Heart left ventricle (tissue), 16 donors: ENCODE data around the gene CCDC137. TPM values are rescaled to one million over a fixed set of nuclear protein-coding genes. Genes with fewer than 3 reads are reported as not detected.

ENCODE experiments used
- ATAC-seq, 4 donors: fragments of 200-7000 bp; cut with Tn5 transposase; one replicate each; pipeline ENCODE4 v1.9.1; 2020 to 2022; ENCODE audit warnings: moderate library complexity in 4 of 4, mild to moderate bottlenecking in 3 of 4, moderate number of reproducible peaks in 1 of 4
- DNase-seq, 5 donors: peaks; one replicate each; pipeline ENCODE4 v3.0.0-alpha.2; 2020
- H3K27ac ChIP-seq, 12 donors: fragments of 200-600 bp; sonication (generic) in 4 of 12; one replicate each; pipeline versions ENCODE4 v1.5.0 to v1.8.0; 2016 to 2022; ENCODE audit warnings: mild to moderate bottlenecking in 2 of 12
- H3K27me3 ChIP-seq, 9 donors: fragments of 200-600 bp; sonication (generic) in 2 of 9; one replicate each; pipeline versions ENCODE4 v1.5.1 to v1.8.0; 2016 to 2022; ENCODE audit warnings: mild to moderate bottlenecking in 3 of 9
- H3K36me3 ChIP-seq, 9 donors: fragments of 200-600 bp; sonication (generic) in 2 of 9; one replicate each; pipeline versions ENCODE4 v1.5.0 to v1.8.0; 2018 to 2022; ENCODE audit warnings: mild to moderate bottlenecking in 2 of 9
- H3K4me1 ChIP-seq, 12 donors: fragments of 200-600 bp; sonication (generic) in 4 of 12; one replicate each; pipeline versions ENCODE4 v1.5.0 to v1.8.0; 2016 to 2022; ENCODE audit warnings: mild to moderate bottlenecking in 3 of 12
- H3K4me3 ChIP-seq, 12 donors: fragments of 200-600 bp; sonication (generic) in 4 of 12; one replicate each; pipeline versions ENCODE4 v1.5.0 to v1.8.0; 2017 to 2022; ENCODE audit warnings: mild to moderate bottlenecking in 9 of 12, moderate library complexity in 4 of 12
- H3K9me3 ChIP-seq, 12 donors: fragments of 200-600 bp; sonication (generic) in 4 of 12; one replicate each; pipeline versions ENCODE4 v1.5.0 to v1.8.0; 2016 to 2022; ENCODE audit warnings: mild to moderate bottlenecking in 1 of 12
- POLR2A ChIP-seq, 2 donors: fragments of 450-650 bp; IDR thresholded peaks; one replicate each; pipeline ENCODE4 v1.6.1; 2017; ENCODE audit warnings: antibody characterized with exemption in 2 of 2, mild to moderate bottlenecking in 2 of 2, moderate library complexity in 2 of 2
- WGBS, 4 donors: extraction: QIAGEN DNeasy Blood & Tissue Kit in 2 of 4; methylation state at CpG; one replicate each; pipeline versions ENCODE4 v1.1.5 to v1.1.7; 2013 to 2018; 5-methylcytosine and 5-hydroxymethylcytosine counted together
- intact Hi-C, 10 donors: fragments of 100-400 bp; cut with DNase I; formaldehyde crosslinking; loops; one replicate each; pipeline versions ENCODE4 v1.11.1 to v1.14.2; 2022
- polyA plus RNA-seq, 2 donors: library from polyadenylated mRNA; stranded (reverse); fragments of 200-250 nt; gene quantifications; one replicate each; pipeline ENCODE4 v1.2.3, GENCODE V29; 2013
- total RNA-seq, 9 donors: library from RNA; depleted of rRNA in 2 of 9; stranded (reverse); fragments of >200 nt in 2 of 9; fragmentation: NEBNext Ultra II Directional in 3 of 9; extraction: Animal tissue kit (Norgen Biotek cat#: 25700) in 3 of 9; gene quantifications; one replicate each; pipeline versions ENCODE4 v1.1.0 to v1.2.4, GENCODE V29; 2016 to 2023
- TF ChIP-seq, protein P1 (sequence below), 12 donors: fragments of 200-600 bp; sonication (generic) in 4 of 12; IDR thresholded peaks; one replicate each; pipeline versions ENCODE4 v1.5.0 to v1.8.0; 2018 to 2022; ENCODE audit warnings: antibody characterized with exemption in 12 of 12, mild to moderate bottlenecking in 5 of 12
- donor health status: ischemic (EF 13 %, LVEDD 7.1; RV severe dilation, severe dysfunction).
- donor health status: healthy with polysubstance abuse.
- donor health status: DM: no; HTN: yes; CAD: no.
- donor health status: DM: no; HTN: no; CAD: no.
- donor health status: ischemic (EF 25% LVEDD 6.9; RV normal size, moderate dysfunction).
- donor health status: ischemic (EF 25% LVEDD 5.7; RV mildly dilated, moderate dysfunction).
- donor health status: healthy.
- donor health status: DM: yes; HTN: yes; CAD: no.
- donor health status: ischemic (EF 35%, LVEDD 5.7; RV mildly dilated, moderate dysfunction).
- donor health status: nonischemic (EF 11% LVEDD 7.7; RV severe dilation, severe dysfunction).
- donor health status: DM: yes; HTN: yes; CAD: no.
- donor health status: PGD.
- donor health status: ischemic (EF 29% LVEDD 5.4; RV normal size, mild dysfunction).
- donor health status: nonischemic (EF 23%, LVEDD 6.1; RV moderate dilation, normal function).

The CCDC137 gene
- total and polyA plus RNA-seq, 11 donors, result 3.5 to 20.0 (median 7.8) TPM

DNA sequence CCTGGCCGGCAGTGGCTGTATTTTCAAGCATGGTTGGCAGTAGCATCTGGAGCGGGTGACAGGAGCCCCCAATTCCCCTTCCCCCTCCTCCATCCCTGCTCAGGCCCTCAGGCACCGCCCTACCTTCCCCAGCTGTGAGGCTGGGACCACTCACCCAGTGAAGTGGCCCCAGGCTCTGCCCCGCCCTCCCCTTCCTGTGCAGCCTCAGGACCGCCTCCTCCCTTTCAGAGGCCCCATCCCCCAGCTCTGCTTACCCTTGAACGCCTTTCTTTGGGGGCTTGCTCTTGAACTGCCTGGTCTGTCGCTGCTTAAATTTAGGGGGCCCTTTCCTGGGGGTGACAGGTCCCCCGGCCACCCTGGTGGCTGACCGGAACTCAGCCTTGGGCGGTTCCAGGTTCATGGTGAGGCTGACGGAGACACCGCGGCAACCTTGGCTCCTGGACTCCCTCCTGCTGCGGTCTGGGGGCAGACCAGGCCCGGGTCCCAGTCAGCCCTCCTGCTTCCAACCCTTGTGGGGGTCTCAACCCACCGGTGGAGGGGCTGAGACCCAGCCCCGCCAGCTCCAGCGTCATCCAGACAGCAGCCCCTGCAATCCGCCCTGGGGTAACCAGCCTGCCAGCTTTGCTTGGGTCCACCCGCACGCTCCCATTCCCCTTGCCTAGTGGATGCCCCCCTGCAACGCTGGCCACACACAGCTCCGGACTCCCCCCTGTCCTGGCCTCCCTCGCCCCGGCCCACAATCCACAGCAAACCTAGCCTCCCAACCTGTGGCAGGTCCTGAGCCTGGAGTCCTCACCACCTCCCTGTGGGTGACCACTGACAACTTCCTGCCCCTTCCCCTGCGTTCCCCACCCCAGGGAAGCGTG is 13.4 kb upstream of the CCDC137 start:
- peaks cover 7 to 57% (median 24%) of the 10 kb centered on the region in 9 donors for H3K27me3 ChIP-seq
- peak overlapping the region in 1 of 12 donors; percentile 43 for H3K4me3 ChIP-seq
- peaks cover 0 to 15% (median 0%) of the 10 kb centered on the region in 12 donors for H3K4me1 ChIP-seq
- no peak for DNase-seq
- ATAC-seq, result peak in 1 of 4 donors; percentile 7
- intact Hi-C loops, result no loop called here
- H3K36me3 ChIP-seq, result no peaks in the 10 kb centered on the region
- peaks cover 0 to 6% (median 0%) of the 10 kb centered on the region in 12 donors for H3K9me3 ChIP-seq
- 45 to 60% (median 52%) methylated on average over 18 to 27 of the region's 27 CpGs for WGBS, 4 donors
- no peak overlapping the region for H3K27ac ChIP-seq
- TF ChIP-seq, protein P1, sequence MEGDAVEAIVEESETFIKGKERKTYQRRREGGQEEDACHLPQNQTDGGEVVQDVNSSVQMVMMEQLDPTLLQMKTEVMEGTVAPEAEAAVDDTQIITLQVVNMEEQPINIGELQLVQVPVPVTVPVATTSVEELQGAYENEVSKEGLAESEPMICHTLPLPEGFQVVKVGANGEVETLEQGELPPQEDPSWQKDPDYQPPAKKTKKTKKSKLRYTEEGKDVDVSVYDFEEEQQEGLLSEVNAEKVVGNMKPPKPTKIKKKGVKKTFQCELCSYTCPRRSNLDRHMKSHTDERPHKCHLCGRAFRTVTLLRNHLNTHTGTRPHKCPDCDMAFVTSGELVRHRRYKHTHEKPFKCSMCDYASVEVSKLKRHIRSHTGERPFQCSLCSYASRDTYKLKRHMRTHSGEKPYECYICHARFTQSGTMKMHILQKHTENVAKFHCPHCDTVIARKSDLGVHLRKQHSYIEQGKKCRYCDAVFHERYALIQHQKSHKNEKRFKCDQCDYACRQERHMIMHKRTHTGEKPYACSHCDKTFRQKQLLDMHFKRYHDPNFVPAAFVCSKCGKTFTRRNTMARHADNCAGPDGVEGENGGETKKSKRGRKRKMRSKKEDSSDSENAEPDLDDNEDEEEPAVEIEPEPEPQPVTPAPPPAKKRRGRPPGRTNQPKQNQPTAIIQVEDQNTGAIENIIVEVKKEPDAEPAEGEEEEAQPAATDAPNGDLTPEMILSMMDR (IDR thresholded peaks at IDR 0.05), result no peak
- TF ChIP-seq POLR2A (IDR thresholded peaks at IDR 0.05), result no peak

- DNase-seq (no peak), ATAC-seq (no peak)
- Histone ChIP-seq H3K4me3 (no peak overlapping the region), H3K27ac (no peak overlapping the region), H3K4me1 (peaks cover 0 to 15% (median 0%) of the 10 kb centered on the region in 12 donors), H3K36me3 (no peaks in the 10 kb centered on the region), H3K9me3 (no peaks in the 10 kb centered on the region), H3K27me3 (peaks cover 0 to 33% (median 3%) of the 10 kb centered on the region in 9 donors)
- TF ChIP-seq, protein P1 (IDR thresholded peaks at IDR 0.05), result no peak
- WGBS, 4 donors, result 72 to 94% (median 76%) methylated on average over 10 to 18 of the region's 18 CpGs
- intact Hi-C loops, result no loop called here
These were observed 11.0 kb upstream of the CCDC137 start for GRCh38 chr17:81655378-81656117.

- ATAC-seq (no peak), DNase-seq (no peak)
- intact Hi-C loops, result no loop called here
- Histone ChIP-seq H3K4me3 (no peak within 1 kb of the TSS), H3K36me3 (no peaks in the 10 kb centered on the region), H3K9me3 (no peaks in the 10 kb centered on the region), H3K27ac (no peak within 1 kb of the TSS), H3K27me3 (peaks cover 0 to 26% (median 0%) of the 10 kb centered on the region in 9 donors), H3K4me1 (peaks cover 0 to 15% (median 0%) of the 10 kb centered on the region in 12 donors)
- TF ChIP-seq, protein P1 (IDR thresholded peaks at IDR 0.05), result no peak
- TF ChIP-seq POLR2A (IDR thresholded peaks at IDR 0.05), result no peak
- 78 to 88% (median 81%) methylated on average over 7 to 15 of the region's 15 CpGs for WGBS, 4 donors
These were observed 10.3 kb upstream of the CCDC137 start, which contains the start of gene PDE6G for GRCh38 chr17:81656118-81656743. Gene PDE6G, minus strand, starts transcription at chr17:81656542. Its CDS starts 3,237 bp downstream, at chr17:81653305.
